NOMO-1 treated with dmso at 0.1 percent for 144 hours (cell line): Measurements from ENCODE around the gene DENND4C.
"Not testable (repeated sequence)": the region's sequence is repeated elsewhere in the genome, so short reads cannot be mapped to it uniquely, and the experiment has no call there.

ENCODE experiments used
- DNase-seq: peaks from one replicate; lab custom pipeline; 2025; ENCODE audit not compliant: unreplicated experiment; lab: John Stamatoyannopoulos, UW

Gene DENND4C

DNA sequence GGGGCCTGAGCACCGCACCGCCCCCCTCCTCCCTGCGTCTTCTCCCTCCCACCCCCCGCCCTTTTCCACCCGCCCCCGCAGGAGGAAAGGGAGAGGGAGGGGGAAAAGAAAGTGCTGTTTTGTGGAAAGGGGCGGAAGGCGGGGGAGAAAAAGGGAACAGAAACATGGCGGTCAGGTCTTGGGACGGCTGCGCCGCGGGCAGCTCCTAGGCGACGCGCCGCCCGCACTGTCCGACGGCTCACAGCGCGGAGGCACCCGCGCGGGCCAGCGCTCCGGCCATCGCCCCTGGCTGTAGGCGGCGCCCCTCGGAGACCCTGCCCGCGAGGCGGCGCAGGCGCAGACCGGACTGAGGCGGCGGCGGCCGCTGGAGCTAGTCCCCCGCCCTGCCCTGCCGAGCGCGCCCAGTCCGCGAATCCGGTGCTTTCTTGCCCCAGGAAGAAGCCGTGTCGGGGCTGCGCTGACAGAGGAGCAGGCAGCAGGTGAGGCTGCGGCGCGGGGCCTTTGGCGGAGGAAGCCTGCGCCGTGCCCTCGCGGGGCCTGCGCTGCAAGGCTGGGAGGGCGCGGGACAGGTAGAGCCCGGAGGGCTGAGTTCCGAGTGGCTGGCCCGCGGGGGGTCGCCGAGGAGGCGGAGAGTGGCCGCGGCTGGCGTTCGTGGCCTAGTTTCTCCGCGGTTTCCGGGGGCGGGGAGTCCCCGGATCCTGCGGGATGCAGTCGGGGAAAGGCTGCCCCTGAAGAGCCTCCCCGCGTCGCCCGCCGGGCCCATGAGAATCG, at the start of gene DENND4C:
Gene DENND4C (plus strand): TSS at position 339 of the 771 bp plus-strand sequence. CDS start 45,482 bp downstream, outside the sequence.
- peak; percentile 71 for DNase-seq

DNA sequence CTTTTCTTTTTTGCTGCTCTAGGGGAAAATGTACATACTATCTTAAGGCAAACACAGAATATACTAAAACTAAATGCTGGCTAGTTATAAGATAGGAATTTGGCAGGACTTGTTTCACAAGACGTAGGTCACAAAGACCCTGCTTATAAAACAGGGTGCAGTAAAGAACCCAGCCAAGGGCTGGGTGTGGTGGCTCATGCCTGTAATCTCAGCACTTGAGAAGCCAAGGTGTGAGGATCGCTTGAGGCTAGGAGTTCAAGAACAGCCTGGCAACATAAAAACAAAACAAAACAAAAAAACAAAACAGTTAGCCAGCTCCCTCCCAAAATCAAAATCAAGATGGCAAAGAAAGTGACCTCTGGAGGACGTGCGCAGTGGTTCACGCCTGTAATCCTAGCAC, 49.5 kb upstream of the DENND4C start:
- no peak for DNase-seq

DNA sequence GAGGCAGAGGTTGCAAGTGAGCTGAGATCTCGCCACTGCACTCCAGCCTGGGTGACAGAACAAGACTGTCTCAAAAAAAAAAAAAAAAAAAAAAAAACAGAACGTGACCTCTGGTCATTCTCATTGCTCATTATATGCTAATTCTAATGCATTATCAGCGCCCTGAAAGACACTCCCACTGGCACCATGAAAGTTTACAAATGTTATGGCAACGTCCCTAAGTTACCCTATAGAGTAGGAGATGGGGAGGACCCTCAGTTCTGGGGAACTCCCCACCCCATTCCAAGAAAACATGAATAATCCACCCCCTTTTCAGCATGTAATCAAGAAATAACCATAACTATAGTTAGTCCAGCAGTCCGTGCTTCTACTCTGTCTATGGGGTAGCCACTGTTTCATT, 48.9 kb upstream of the DENND4C start:
- DNase-seq: no peak

DNA sequence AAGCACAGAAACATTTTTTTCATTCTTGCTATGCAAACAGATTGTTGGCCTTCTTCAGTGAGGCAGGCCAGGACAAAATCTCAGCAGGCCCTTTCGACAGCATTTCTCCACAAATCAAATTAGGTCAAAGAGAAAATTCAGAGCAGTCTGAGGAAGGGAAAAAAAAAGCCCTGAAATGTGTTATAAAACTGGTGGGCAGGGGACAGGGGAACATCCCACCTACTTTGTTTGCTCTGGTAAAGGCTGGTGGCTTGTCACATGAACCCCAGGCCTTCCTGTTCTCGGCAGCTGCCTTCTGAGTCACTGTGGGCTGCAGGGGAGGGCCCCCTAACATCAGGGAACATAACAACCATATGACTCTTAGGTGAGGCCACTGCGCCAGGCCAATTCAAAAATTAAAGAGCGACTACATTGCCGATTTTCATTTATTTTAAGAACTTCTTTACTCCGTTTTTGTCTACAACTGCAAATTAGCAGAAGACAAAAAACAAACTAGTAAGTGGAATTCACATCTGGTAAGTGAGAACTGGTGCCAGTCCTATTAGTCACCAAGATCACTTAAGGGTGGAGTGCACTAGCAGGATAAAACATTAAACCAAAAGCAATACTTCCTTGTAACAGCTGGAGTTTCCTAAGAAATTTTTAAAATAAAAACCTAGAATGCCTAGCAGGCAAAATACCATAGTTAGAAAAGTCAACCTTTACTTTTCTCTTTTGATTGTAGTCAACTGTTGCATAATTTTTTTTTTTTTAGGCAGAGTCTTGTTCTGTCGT, 46.2 kb upstream of the DENND4C start:
- peak; percentile 9 for DNase-seq

DNA sequence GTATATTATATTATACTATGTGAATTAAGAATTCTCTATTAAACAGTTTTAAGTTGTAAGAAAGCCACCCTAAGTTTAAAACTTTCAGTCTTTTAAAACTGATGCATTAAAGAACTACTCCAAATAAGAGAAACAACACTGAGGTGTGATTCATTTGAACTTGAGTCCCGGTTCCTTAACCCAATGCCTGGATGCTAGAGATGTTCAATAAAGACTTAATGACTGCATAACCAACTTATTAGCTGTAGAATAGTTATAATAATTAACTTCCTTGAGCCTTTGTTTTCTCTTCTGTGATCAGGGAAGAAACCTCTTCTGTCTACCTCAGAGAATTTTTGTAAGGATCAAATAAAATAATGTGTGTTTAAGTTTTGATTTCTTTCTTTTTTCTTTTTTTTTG, 45.3 kb upstream of the DENND4C start:
- DNase-seq: no peak

DNA sequence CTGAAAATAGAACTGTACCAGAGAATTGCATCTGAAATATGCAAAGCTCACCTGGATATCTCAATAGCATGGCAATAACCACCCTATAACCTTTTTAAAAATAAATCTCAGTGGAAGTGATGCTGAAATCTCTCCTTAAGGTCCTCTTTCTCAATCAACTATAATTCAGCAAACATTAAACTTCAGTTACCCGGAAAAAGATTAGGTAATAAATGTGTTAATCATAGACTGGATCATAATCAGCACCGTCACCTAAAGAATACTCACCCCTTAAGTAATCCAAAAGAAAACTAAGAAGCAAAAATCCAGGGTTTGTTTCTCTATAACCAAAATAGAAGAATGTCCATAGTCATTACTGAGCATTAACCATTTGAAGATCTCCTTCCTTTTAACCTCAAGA, 44.3 kb upstream of the DENND4C start:
- DNase-seq: no peak

DNA sequence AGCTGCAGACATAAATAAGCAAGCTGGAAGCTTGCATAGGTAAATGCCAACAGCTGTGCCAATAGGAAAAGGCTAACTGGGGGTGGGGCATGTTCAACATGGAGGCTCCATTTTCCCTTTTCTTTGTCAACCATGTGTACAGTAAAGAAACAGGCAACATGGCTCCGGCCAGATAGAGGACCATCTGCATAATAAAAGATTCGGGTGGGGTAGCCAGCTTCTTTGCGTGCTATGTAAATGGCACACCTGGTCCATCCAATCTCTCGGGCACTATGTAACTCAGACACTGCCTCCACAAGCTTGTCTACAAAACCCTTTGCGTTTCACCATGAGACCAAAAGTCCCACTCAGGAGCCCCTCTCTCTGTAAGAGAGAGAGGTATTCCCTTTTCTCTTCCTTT, 41.7 kb upstream of the DENND4C start:
- DNase-seq: no peak

DNA sequence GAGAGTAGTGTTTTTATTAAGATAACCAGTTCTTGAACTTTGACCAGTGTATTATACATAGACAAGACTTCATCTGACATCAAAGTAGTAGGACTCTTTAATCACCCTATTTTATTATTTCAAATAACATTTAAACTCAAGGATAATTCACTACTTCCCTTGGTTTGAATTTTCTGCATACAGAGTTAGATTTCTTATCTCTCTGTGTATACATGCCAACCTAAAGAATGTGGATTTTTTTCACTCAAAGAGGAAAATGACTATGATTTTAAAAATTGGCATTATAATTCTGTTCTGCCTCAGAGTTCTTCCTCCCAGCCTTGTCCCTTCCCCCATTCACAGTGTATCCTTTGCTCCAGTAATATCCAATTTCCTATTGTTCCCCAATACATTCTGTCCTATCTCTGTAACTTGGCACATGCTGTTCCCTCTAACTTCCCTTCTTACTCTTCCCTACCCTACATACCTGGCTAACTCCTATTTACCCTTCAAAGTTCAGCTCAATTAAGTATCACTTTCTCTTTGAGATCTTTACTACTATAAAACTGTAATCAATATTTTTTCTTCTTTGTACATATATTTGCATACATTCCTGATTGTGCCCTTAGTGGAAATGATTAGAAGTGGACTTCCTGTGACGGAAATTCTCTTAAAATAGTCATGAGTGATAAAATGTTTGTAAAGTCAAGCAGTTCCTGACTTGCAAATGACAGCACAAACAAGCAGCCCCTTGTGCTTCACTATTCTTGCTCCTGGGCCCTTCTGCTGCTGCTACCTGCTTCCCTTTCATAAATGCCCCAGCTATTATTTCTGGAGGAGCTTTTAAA, 38.1 kb upstream of the DENND4C start:
- DNase-seq: no peak

DNA sequence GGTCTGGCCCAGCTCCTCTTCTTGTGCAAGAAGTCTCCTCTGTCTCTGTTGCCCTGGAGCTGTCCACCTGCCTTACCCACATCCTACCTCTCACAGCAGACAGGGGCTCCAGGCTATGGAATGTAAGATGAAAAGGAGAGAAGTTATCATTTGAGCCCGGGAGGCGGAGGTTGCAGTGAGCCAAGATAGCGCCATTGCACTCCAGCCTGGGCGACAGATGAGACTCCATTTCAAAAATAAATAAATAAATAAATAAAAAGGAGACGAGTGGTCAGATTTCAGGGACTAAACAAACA, 37.5 kb upstream of the DENND4C start:
- no peak for DNase-seq

DNA sequence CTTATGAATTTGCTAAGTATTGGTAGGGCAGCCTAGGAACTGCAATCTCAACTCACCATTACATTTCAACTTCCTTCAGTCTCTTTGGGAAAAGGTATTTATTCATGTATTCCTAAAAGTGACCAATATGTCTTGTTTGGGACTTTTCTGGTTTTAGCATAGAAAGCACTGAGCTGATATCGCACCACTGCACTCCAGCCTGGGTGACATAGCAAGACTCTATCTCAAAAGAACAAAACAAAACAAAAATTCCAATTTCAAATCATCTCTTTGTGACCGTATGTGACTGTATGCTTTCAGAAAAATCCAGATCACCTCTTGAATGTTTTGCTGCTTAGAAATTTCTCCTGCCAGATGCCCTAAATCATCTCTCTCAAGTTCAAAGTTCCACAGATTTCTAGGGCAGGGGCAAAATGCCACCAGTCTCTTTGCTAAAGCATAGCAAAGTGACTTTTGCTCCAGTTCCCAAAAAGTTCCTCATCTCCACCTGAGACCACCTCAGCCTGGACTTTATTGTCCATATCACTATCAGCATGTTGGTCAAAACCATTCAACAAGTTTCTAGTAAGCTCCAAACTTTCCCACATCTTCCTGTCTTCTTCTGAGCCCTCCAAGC, 37.0 kb upstream of the DENND4C start:
- DNase-seq: not testable (repeated sequence)

DNA sequence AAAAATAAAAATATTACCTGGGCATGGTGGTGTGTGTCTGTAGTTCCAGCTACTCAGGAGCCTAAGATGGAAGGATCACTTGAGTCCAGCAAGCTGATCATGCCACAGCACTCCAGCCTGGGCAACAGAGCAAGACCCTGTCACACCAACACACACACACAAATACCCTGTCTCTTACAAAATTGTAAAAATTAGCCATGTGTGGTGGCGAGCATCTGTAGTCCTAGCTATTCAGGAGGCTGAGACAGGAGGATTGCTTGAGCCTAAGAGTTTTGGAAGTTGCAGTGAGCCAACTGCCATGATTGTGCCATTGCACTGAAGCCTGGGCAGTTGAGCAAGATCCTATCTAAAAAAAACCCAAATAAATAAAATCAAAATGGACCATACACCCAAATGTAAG, 32.1 kb upstream of the DENND4C start:
- no peak for DNase-seq

DNA sequence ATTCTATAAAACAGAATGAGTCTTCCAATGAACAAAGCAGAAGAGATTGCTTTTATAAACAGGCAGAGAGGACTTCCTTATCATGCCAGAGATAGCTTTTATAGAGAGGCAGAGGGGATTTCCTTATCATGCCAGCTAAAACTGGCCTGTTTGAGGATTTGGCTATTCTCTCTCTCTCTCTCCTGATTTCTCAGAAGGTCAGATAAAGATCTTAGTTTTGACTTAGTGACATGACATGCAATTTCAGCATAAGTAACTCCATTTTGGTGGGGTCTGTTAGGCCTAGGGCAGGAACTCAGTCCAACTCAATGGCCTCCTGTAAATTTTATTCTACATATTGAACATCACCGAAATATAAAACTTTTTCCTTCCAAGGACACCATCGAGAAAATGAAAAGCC, 31.5 kb upstream of the DENND4C start:
- DNase-seq: no peak

DNA sequence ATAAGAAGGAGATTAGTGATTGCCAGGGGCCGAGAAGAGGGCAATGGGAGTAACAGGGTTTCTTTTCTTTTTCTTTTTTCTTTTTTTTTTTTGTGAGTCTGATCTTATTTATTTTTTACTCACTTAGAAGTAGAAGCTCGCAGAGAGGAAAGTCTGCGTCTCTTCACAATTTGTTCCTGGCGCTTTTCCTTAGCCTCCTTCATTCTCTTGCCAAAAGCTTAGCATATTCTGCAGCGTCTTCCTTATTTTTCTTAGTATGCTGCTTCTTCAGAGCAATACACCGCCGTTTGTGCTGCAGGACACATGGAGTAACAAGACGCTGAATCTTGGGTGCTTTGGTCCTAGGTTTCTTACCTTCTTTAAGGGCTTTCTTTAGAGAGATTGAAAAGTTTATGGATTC, 30.3 kb upstream of the DENND4C start:
- no peak for DNase-seq

DNA sequence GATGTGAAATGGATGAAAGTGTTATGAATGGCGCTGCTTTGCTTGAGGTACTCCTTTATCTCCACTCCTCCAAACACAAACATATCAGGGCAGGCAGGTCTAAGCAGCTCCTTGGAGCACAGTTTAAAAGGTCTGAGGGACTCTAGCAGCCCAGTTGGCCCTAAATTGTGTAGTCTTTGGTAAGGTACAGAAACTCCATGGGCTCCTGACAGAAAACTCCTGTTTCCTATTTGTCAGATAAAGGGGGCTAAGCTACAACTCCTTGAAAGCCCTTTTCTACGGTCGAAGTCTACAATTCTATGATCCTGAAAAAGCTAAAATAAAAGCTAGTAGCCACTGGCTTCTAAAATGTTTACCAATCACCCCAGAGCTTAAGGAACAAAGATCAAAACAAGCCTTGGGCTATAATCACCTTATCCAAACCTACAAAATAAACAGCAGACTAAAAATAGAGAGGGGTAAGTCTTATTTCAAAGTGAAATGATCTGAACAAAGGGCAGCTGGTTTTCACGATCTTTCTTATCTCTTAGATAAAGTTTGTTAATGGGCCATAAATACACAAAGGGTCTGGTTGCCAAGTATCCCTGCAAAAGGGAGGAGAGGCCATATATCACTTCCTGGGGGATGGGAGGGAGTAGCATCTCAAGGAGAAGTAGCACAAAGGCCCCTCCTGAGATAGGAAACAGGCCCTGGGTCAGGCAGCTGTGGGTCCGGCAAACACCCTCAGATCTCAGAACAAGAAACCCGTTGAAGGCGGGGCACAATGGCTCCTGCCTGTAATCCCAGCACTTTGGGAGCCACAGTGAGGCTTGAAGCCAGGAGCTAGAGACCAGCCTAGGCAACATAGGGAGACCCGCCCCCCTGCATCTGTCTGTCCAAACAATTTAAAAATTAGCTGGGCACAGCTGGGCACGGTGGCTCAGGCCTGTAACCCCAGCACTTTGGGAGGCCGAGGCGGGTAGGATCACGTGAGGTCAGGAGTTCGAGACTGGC, 28.3 kb upstream of the DENND4C start:
- no peak for DNase-seq

DNA sequence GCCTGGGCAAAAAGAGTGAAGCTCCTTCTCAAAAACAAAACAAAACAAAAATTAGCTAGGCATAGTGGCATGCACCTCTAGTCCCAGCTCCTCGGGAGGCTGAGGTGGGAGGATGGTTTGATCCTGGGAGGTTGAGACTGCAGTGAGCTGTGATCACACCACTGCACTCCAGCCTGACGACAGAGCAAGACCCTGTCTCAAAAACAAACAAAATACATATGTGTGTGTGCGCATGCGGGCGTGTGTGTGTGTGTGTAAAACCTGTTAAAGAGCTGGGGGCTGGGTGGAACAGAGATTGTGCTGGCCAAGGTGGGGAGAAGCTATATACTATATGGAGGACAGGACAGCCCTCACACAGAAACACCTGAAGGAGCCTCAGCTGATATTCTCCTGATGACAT, 27.4 kb upstream of the DENND4C start:
- DNase-seq: no peak

DNA sequence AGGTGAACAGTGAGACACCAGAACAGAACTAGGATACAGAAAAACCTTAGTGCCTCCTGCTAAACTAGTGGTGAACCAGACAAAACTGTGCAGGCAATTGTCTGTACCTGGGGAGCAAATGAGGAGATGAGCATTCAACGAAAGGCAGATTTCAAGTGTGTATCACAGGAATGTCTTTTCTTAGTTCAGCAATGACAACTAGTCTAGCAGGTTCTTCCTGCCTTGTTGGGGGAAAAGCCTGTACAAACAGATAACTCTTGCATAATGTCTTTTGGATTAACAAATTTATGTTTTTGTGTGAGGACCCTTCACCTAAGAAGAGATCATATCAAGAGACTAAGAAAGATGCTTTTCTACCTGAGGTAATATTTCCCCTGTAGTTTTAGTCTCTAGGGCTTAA, 21.8 kb upstream of the DENND4C start:
- DNase-seq: no peak

DNA sequence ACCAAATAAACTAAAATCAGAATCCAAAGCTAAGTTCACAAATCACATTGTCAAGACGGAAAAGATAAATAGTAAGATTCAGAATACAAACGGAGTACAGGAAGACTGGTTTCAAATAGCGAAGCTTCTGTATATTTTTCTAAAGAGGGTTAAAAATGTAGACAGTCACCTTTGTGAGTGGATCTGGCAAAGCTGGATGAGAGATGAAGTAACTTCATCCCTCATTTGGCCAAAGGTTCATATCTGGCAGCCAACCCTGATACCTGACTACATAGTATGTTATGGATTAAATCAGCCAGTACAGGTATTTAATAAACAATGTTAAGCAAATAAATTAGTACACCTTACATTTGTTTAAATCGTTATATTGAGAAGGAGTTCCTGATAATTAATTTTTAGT, 21.3 kb upstream of the DENND4C start:
- no peak for DNase-seq

DNA sequence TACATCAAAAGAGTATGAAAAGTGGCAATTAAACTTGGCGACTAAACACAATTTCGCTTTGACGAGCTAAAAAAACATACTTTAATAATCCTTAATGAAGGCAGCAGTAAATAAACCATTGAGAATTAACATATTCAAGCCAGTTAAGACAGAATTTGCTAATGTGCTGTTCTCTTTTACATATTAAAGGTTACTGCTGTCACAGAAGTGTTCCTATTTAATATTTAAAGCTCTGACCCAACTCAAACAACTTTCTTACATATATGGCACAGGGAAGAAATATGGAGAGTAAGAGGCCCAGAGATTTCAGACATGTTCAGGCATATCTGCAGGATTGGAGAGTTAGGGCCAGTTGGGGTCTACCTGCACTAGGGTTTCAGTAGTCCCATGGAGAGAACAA, 16.7 kb upstream of the DENND4C start:
- DNase-seq: no peak

DNA sequence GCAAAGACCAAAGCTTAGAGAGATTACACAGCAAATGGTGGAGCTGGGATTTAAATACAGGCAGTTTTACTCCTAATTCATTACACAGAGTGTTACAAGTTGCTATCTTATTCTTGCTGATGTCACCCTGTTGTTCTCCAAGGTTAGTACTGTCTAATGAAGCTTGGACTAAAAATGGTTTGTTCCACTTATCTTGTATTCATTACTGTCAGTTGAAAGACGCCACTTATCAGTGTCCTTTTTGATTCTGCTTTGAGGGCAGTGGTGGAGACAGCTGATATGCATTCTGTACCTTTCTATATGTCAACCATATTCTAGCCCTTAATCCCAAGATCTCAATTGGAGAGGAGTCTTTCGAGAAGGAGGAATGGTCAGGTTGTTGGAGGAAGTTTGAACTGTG, 14.0 kb upstream of the DENND4C start:
- no peak for DNase-seq

DNA sequence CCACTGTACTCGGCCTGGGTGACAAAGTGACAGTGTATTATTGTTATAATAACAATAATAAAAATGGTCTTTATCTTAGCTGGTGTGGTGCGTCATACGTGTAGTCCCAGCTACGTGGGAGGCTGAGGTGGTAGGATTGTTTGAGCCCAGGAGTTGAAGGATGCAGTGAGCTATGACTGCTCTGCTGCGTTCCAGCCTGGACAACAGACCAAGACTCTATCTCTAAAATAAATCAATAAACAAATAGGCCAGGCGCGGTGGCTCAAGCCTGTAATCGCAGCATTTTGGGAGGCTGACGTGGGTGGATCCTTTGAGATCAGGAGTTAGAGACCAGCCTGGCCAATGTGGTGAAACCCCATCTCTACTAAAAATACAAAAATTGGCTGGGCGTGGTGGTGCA, 9.2 kb upstream of the DENND4C start:
- no peak for DNase-seq
